Measurements from ENCODE around the gene RTN4R. TPM values are rescaled to one million over a fixed set of nuclear protein-coding genes. Genes with fewer than 3 reads are reported as not detected.
A peak's percentile ranks its signal among the peaks of the same experiment; 100 is the strongest.

Gene RTN4R
- total RNA-seq, 1 experiment from 2014 or later, result 11.9 TPM

- no peak for DNase-seq (ENCODE audit: low read depth)
- in situ Hi-C loops (cut with HindIII; ENCODE audit: low pct_unique_long_range_greater_than_20kb, low sequenced_read_pairs), result no loop called here
Observed at GRCh38 chr22:20216863-20217499, 51.1 kb downstream of the RTN4R start.

- in situ Hi-C loops (cut with HindIII; ENCODE audit: low pct_unique_long_range_greater_than_20kb, low sequenced_read_pairs), result no loop called here
- DNase-seq (ENCODE audit: low read depth), result no peak
Observed at GRCh38 chr22:20215742-20216141, 52.4 kb downstream of the RTN4R start.

- in situ Hi-C loops (cut with HindIII; ENCODE audit: low pct_unique_long_range_greater_than_20kb, low sequenced_read_pairs), result no loop called here
- no peak for DNase-seq (ENCODE audit: low read depth)
Observed at GRCh38 chr22:20214853-20215252, 53.3 kb downstream of the RTN4R start.

GRCh38 chr22:20213833-20214708, 54.0 kb downstream of the RTN4R start:
- in situ Hi-C loops (cut with HindIII; ENCODE audit: low pct_unique_long_range_greater_than_20kb, low sequenced_read_pairs), result no loop called here
- no peak for DNase-seq (ENCODE audit: low read depth)

GRCh38 chr22:20212754-20213699, 55.1 kb downstream of the RTN4R start:
- in situ Hi-C loops (cut with HindIII; ENCODE audit: low pct_unique_long_range_greater_than_20kb, low sequenced_read_pairs), result no loop called here
- DNase-seq (ENCODE audit: low read depth), result no peak

GRCh38 chr22:20211997-20212753, 55.9 kb downstream of the RTN4R start:
- in situ Hi-C loops (cut with HindIII; ENCODE audit: low pct_unique_long_range_greater_than_20kb, low sequenced_read_pairs), result no loop called here
- DNase-seq (ENCODE audit: low read depth), result no peak

- in situ Hi-C loops (cut with HindIII; ENCODE audit: low pct_unique_long_range_greater_than_20kb, low sequenced_read_pairs), result no loop called here
Observed at GRCh38 chr22:20211409-20211996, 56.6 kb downstream of the RTN4R start.

GRCh38 chr22:20210473-20211059, 57.6 kb downstream of the RTN4R start:
- in situ Hi-C loops (cut with HindIII; ENCODE audit: low pct_unique_long_range_greater_than_20kb, low sequenced_read_pairs), result no loop called here
- DNase-seq (ENCODE audit: low read depth), result no peak

More at GRCh38 chr22:20211409-20211996, 56.6 kb downstream of the RTN4R start:
- no peak for DNase-seq (ENCODE audit: low read depth)

GRCh38 chr22:20209761-20210250, 58.3 kb downstream of the RTN4R start:
- in situ Hi-C loops (cut with HindIII; ENCODE audit: low pct_unique_long_range_greater_than_20kb, low sequenced_read_pairs), result no loop called here
- DNase-seq (ENCODE audit: low read depth), result no peak

GRCh38 chr22:20208713-20209310, 59.3 kb downstream of the RTN4R start:
- no peak for DNase-seq (ENCODE audit: low read depth)
- in situ Hi-C loops (cut with HindIII; ENCODE audit: low pct_unique_long_range_greater_than_20kb, low sequenced_read_pairs), result no loop called here

- DNase-seq (ENCODE audit: low read depth), result no peak
- in situ Hi-C loops (cut with HindIII; ENCODE audit: low pct_unique_long_range_greater_than_20kb, low sequenced_read_pairs), result no loop called here
Observed at GRCh38 chr22:20207277-20208025, 60.7 kb downstream of the RTN4R start.

GRCh38 chr22:20206709-20207215, 61.4 kb downstream of the RTN4R start:
- DNase-seq (ENCODE audit: low read depth), result peak; percentile 54
- in situ Hi-C loops (cut with HindIII; ENCODE audit: low pct_unique_long_range_greater_than_20kb, low sequenced_read_pairs), result no loop called here

GRCh38 chr22:20205964-20206708, 62.0 kb downstream of the RTN4R start:
- in situ Hi-C loops (cut with HindIII; ENCODE audit: low pct_unique_long_range_greater_than_20kb, low sequenced_read_pairs), result no loop called here
- DNase-seq (ENCODE audit: low read depth), result peak; percentile 71

- in situ Hi-C loops (cut with HindIII; ENCODE audit: low pct_unique_long_range_greater_than_20kb, low sequenced_read_pairs), result no loop called here
- no peak for DNase-seq (ENCODE audit: low read depth)
Observed at GRCh38 chr22:20205464-20205963, 62.6 kb downstream of the RTN4R start.

GRCh38 chr22:20204806-20205205, 63.3 kb downstream of the RTN4R start:
- no peak for DNase-seq (ENCODE audit: low read depth)
- in situ Hi-C loops (cut with HindIII; ENCODE audit: low pct_unique_long_range_greater_than_20kb, low sequenced_read_pairs), result no loop called here
